Activated T-cell treated with anti-CD3 and anti-CD28 coated beads, Interleukin-2, amount 50 U/mL, for 4 hours (primary cell): Measurements from ENCODE around the gene RNF157. TPM values are rescaled to one million over a fixed set of nuclear protein-coding genes. Genes with fewer than 3 reads are reported as not detected.
A peak's percentile ranks its signal among the peaks of the same experiment; 100 is the strongest.

ENCODE experiments used
- ATAC-seq, 2 donors: fragments of 200-7000 bp; cut with Tn5 transposase; one replicate each; pipeline ENCODE4 v1.10.0; 2021
- DNase-seq: peaks from one replicate; pipeline ENCODE4 v3.0.0-alpha.2; 2020
- H3K27me3 Mint-ChIP-seq: one replicate; pipeline ENCODE4 v1.8.0; 2021; ENCODE audit warnings: low read depth, mixed read lengths
- H3K36me3 Mint-ChIP-seq: one replicate; pipeline ENCODE4 v1.8.0; 2022; ENCODE audit warnings: mixed read lengths; ENCODE audit not compliant: insufficient read depth
- H3K4me1 Mint-ChIP-seq: one replicate; pipeline ENCODE4 v1.8.0; 2021; ENCODE audit warnings: low read depth, mixed read lengths
- H3K4me3 Mint-ChIP-seq: one replicate; pipeline ENCODE4 v1.8.0; 2021; ENCODE audit warnings: mild to moderate bottlenecking, moderate library complexity, mixed read lengths
- H3K9me3 Mint-ChIP-seq: one replicate; pipeline ENCODE4 v1.8.0; 2021; ENCODE audit warnings: mixed read lengths
- total RNA-seq, 3 donors: library from RNA; stranded (reverse); gene quantifications; one replicate each; pipeline ENCODE4 v1.2.1, GENCODE V29; 2021

RNF157 gene
- total RNA-seq, 3 donors from 2014 or later, result 13.3 to 16.7 (median 14.9) TPM

DNA sequence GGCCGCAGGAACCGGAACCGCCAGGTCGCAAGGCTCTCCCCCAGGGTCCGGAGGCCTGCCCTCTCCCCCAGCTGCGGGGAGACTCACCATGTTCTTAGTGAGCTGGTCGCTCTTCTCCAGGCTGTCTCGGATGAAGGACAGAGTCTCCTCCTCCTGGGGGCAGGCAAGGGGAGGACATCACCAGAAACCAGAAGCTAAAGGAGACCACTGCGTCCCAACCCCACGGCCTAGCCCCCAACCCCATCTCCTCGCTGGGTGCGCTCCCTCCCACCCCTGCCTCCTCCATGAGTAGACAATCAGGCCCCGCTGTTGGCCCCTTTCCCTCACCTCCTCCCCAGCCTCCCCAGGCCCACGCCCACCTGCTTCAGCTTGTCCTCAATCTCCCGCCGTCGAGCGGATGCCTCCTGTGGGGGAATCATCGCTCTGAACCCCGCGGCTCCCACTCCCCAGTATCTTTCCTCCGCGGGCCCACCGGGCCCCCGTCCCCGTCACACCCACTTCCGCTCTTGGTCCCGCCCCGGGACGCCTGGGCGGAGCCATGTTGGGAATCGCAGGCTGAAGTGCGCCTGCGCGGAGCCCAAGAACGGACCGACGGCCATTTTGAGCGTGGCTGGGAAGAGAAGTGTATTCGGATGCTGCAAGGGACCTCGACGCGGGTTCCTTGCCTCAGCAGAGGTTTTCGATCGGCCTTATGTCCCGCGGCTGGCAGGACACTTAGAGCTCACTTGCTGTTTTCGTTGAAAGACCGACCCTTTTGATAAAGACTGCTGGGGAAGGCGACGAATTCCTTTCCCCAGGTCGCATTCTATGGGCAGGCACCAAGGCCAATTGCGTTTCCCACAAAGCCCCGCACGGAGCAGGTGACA lies 136.8 kb downstream of the RNF157 start, which contains the start of gene EXOC7:
EXOC7 (minus strand) TSS at position 514 of the 866 bp plus-strand sequence; CDS start at position 419, 95 bp downstream.
- Mint-ChIP-seq H3K9me3 (no peaks in the 10 kb centered on the region), H3K4me1 (peaks cover 28% of the 10 kb centered on the region), H3K27me3 (no peaks in the 10 kb centered on the region), H3K4me3 (peak within 1 kb of the TSS; percentile 97), H3K36me3 (peaks cover 5% of the 10 kb centered on the region)
- ATAC-seq (peak; percentile 91 to 93), DNase-seq (peak; percentile 91)

DNA sequence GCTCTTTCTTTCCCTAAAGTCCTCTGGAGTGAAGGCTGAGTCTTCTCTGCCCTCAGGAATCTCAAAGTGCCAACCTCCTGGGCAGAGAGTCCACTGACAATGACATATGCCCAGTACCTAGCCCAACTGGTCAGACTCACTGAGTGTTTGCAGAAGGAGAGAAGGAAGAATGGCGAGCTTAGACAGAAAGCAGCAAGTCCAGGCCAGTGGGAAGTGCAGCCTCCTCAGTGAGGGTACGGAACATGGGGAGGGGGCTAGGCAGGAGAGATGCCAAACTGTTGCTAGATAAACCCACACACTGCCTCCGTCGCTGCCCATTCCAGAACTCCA lies 137.4 kb downstream of the RNF157 start:
- DNase-seq (no peak), ATAC-seq (no peak)
- H3K36me3 Mint-ChIP-seq, result peaks cover 5% of the 10 kb centered on the region
- peaks cover 28% of the 10 kb centered on the region for H3K4me1 Mint-ChIP-seq
- no peaks in the 10 kb centered on the region for H3K27me3 Mint-ChIP-seq
- H3K4me3 Mint-ChIP-seq, result peak overlapping the region; percentile 97
- no peaks in the 10 kb centered on the region for H3K9me3 Mint-ChIP-seq

- Mint-ChIP-seq H3K4me3 (no peak overlapping the region), H3K27me3 (no peaks in the 10 kb centered on the region), H3K9me3 (no peaks in the 10 kb centered on the region), H3K4me1 (peaks cover 18% of the 10 kb centered on the region), H3K36me3 (peaks cover 22% of the 10 kb centered on the region)
- ATAC-seq (no peak), DNase-seq (no peak)
Measured at GRCh38 chr17:76097716-76098295, 142.5 kb downstream of the RNF157 start.

DNA sequence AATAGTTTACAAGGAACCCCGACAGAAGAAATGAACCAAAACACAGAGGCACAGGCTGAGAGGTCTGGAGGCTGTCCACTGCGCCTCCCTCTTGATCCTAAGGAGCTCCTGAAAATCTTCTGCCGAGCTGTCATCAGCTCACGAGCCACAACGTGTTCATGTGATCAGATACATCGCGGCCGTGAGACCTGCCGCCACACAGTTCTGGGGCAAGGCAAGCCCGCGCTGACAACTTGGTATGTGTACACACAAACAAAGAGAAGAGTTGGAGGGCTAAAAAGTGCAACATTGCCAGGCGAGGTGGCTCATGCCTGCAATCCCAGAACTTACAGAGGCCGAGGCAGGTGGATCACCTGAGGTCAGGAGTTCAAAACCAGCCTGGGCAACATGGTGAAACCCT lies 144.3 kb downstream of the RNF157 start:
- Mint-ChIP-seq H3K4me1 (peaks cover 6% of the 10 kb centered on the region), H3K36me3 (peaks cover 30% of the 10 kb centered on the region), H3K4me3 (no peak overlapping the region), H3K9me3 (no peaks in the 10 kb centered on the region), H3K27me3 (no peaks in the 10 kb centered on the region)
- no peak for ATAC-seq
- DNase-seq, result no peak

DNA sequence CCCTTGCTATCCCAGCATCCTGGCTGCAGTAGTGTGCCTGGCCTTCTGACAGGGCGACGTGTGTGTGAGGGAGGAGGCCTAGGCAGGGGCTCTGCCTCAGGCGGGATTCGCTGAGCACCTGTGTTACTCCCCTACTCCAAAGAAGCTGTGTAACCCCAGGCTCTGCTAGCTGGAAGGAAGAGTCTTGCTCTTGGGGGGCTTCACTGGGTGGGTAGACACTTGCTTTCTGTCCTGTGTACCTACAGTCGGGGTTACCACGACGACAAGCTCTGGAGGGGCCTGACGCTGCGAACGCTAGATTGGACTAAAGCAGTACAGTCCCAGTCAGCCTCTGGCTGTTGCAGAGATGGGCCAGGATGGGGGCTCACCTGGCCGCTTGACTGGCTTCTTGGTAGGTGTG lies 146.2 kb downstream of the RNF157 start:
- no peak for DNase-seq
- H3K4me1 Mint-ChIP-seq, result peaks cover 4% of the 10 kb centered on the region
- no peaks in the 10 kb centered on the region for H3K9me3 Mint-ChIP-seq
- peaks cover 25% of the 10 kb centered on the region for H3K36me3 Mint-ChIP-seq
- no peaks in the 10 kb centered on the region for H3K27me3 Mint-ChIP-seq
- no peak overlapping the region for H3K4me3 Mint-ChIP-seq
- no peak for ATAC-seq

- ATAC-seq (no peak), DNase-seq (no peak)
- H3K9me3 Mint-ChIP-seq, result no peaks in the 10 kb centered on the region
- H3K4me1 Mint-ChIP-seq, result peaks cover 4% of the 10 kb centered on the region
- no peaks in the 10 kb centered on the region for H3K27me3 Mint-ChIP-seq
- no peak overlapping the region for H3K4me3 Mint-ChIP-seq
- H3K36me3 Mint-ChIP-seq, result peaks cover 30% of the 10 kb centered on the region
Measured at GRCh38 chr17:76092526-76093413, 147.5 kb downstream of the RNF157 start.

Other genes starting within 250 kb of the RNF157 start
- gene CDK3, start 239.6 kb downstream of the RNF157 start, total RNA-seq, result 1 to 10 TPM; 3.3 to 5.5 (median 3.8) TPM
- gene EVPL, start 213.2 kb downstream of the RNF157 start, total RNA-seq, result under 1 TPM; 0.11 to 0.18 (median 0.11) TPM
- gene SRP68, start 168.0 kb downstream of the RNF157 start, total RNA-seq, result 100 to 1,000 TPM in 2 of 3 donors, 10 to 100 TPM in 1; 88.4 to 114 (median 105) TPM
- 10 to 100 TPM in 2 of 3 donors, 1 to 10 TPM in 1; 6.1 to 12.6 (median 10.2) TPM for gene GALR2, start 165.7 kb downstream of the RNF157 start, total RNA-seq
- 1 to 10 TPM; 4.9 to 9.7 (median 8.1) TPM for gene ZACN, start 161.3 kb downstream of the RNF157 start, total RNA-seq
- gene EXOC7, start 136.7 kb downstream of the RNF157 start, total RNA-seq, result 100 to 1,000 TPM in 1 of 3 donors, 10 to 100 TPM in 2; 89.9 to 106 (median 91.0) TPM
- gene FOXJ1, start 99.2 kb downstream of the RNF157 start, total RNA-seq, result 1 to 10 TPM in 2 of 3 donors, under 1 TPM in 1; 0.71 to 2.8 (median 1.8) TPM
- gene UBALD2, start 24.9 kb upstream of the RNF157 start, total RNA-seq, result 100 to 1,000 TPM; 162 to 196 (median 186) TPM
- 1 to 10 TPM; 1.1 to 2.1 (median 1.2) TPM for gene QRICH2, start 67.8 kb upstream of the RNF157 start, total RNA-seq
- gene PRPSAP1, start 113.4 kb upstream of the RNF157 start, total RNA-seq, result 10 to 100 TPM; 28.1 to 32.3 (median 31.8) TPM
- gene SPHK1, start 144.1 kb upstream of the RNF157 start, total RNA-seq, result 10 to 100 TPM; 16.9 to 22.2 (median 17.4) TPM
- gene UBE2O, start 212.7 kb upstream of the RNF157 start, total RNA-seq, result 10 to 100 TPM; 43.2 to 45.1 (median 45.0) TPM
- gene AANAT, start 227.1 kb upstream of the RNF157 start, total RNA-seq, result not detected